IMR-90 (cell line): ENCODE data around the gene ABCA10.

Experiments
- CEBPB ChIP-seq: IDR thresholded peaks from 2 replicates; pipeline ENCODE4 v1.6.1; 2012; ENCODE audit warnings: low read depth, low read length, improper control_type of control experiment
- FOS ChIP-seq: fragments of 150-350 bp; IDR thresholded peaks from 2 replicates; pipeline ENCODE4 v1.6.1; 2016; ENCODE audit warnings: low read depth, low read length
- NFE2L2 ChIP-seq: fragments of 150-350 bp; IDR thresholded peaks from 2 replicates; pipeline ENCODE4 v1.6.1; 2016; ENCODE audit warnings: low read depth, mild to moderate bottlenecking, low read length
- POLR2A ChIP-seq: IDR thresholded peaks from 2 replicates; pipeline ENCODE4 v1.6.1; 2012; ENCODE audit warnings: mild to moderate bottlenecking, low read depth, low read length
- RAD21 ChIP-seq: IDR thresholded peaks from 2 replicates; pipeline ENCODE4 v1.6.1; 2012; ENCODE audit warnings: low read length, improper control_type of control experiment
- RCOR1 ChIP-seq: IDR thresholded peaks from 2 replicates; pipeline ENCODE4 v1.6.1; 2012; ENCODE audit warnings: mild to moderate bottlenecking, low read length, improper control_type of control experiment; ENCODE audit not compliant: insufficient replicate concordance
- RFX5 ChIP-seq: IDR thresholded peaks from 2 replicates; pipeline ENCODE4 v1.8.0; 2012; ENCODE audit warnings: low read depth, mild to moderate bottlenecking, low read length, moderate library complexity
- SMC3 ChIP-seq: fragments of 150-350 bp; IDR thresholded peaks from 2 replicates; pipeline ENCODE4 v1.6.1; 2016; ENCODE audit warnings: low read depth, mild to moderate bottlenecking, antibody characterized with exemption, low read length, moderate library complexity
- TF ChIP-seq, protein P1 (sequence below): conservative IDR thresholded peaks from 2 replicates; pipeline ENCODE4 v1.5.1; 2012; ENCODE audit warnings: mild to moderate bottlenecking, low read depth, low read length, improper control_type of control experiment
- TF ChIP-seq, protein P2 (sequence below): fragments of 150-350 bp; IDR thresholded peaks from 2 replicates; pipeline ENCODE4 v1.6.1; 2016; ENCODE audit warnings: low read depth, mild to moderate bottlenecking, low read length, moderate library complexity, borderline replicate concordance

DNA sequence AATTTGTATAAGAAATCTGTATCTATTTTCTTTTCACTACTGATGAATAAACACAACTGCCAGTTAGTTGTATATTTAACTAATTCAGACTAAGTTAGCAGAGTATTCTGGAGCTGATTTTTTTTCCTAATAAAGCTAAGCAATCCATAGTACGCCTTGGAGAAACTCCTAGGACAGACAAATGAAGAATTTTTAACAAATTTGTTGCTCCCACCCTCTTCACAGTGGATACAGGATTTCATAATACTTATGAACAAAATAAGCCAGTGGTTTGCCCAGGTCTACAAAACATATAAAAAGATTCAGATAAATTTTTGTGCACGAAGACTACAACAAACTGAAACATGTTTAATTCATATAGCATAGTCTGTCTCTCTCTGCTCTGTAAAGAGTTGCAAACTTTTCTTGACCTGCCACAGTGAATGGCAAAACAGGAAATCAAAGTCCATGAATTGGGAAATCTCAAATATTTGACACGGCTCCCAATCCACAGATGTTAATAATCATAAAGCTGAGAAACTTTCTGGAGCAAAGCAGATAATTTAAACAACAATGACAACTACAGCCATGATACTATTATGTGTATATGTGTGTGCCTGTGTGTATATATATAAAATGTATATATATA, 86.3 kb downstream of the ABCA10 start:
- TF ChIP-seq CEBPB (no peak), NFE2L2 (no peak), RFX5 (no peak), POLR2A (no peak), RAD21 (no peak), FOS (no peak), RCOR1 (no peak), SMC3 (no peak)
- TF ChIP-seq, protein P1, sequence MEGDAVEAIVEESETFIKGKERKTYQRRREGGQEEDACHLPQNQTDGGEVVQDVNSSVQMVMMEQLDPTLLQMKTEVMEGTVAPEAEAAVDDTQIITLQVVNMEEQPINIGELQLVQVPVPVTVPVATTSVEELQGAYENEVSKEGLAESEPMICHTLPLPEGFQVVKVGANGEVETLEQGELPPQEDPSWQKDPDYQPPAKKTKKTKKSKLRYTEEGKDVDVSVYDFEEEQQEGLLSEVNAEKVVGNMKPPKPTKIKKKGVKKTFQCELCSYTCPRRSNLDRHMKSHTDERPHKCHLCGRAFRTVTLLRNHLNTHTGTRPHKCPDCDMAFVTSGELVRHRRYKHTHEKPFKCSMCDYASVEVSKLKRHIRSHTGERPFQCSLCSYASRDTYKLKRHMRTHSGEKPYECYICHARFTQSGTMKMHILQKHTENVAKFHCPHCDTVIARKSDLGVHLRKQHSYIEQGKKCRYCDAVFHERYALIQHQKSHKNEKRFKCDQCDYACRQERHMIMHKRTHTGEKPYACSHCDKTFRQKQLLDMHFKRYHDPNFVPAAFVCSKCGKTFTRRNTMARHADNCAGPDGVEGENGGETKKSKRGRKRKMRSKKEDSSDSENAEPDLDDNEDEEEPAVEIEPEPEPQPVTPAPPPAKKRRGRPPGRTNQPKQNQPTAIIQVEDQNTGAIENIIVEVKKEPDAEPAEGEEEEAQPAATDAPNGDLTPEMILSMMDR, result no peak
- TF ChIP-seq, protein P2, sequence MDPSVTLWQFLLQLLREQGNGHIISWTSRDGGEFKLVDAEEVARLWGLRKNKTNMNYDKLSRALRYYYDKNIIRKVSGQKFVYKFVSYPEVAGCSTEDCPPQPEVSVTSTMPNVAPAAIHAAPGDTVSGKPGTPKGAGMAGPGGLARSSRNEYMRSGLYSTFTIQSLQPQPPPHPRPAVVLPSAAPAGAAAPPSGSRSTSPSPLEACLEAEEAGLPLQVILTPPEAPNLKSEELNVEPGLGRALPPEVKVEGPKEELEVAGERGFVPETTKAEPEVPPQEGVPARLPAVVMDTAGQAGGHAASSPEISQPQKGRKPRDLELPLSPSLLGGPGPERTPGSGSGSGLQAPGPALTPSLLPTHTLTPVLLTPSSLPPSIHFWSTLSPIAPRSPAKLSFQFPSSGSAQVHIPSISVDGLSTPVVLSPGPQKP, result no peak
